HepG2 (cell line): ENCODE data around the gene MON1A. TPM values are rescaled to one million over a fixed set of nuclear protein-coding genes. Genes with fewer than 3 reads are reported as not detected.
A peak's percentile ranks its signal among the peaks of the same experiment; 100 is the strongest.

Experiments used
- CBX2 ChIP-seq, 2 experiments: fragments of 200-600 bp in 1 of 2; sonication (generic); formaldehyde crosslinking in 1 of 2; IDR thresholded peaks; 2 replicates each; pipeline versions ENCODE4 v1.7.0 to v1.8.1; 2018 to 2022; ENCODE audit warnings: low read depth in 2 of 2, low read length in 1 of 2, mild to moderate bottlenecking in 1 of 2, missing genetic modification reagents in 1 of 2
- GABPA ChIP-seq, 2 experiments: IDR thresholded peaks; 2 replicates each; pipeline ENCODE4 v1.6.1; 2011 to 2016; ENCODE audit warnings: low read depth in 2 of 2, low read length in 1 of 2, missing biosample characterization in 1 of 2, missing genetic modification characterization in 1 of 2
- HNRNPLL ChIP-seq: fragments of 200-400 bp; formaldehyde crosslinking; IDR thresholded peaks from 2 replicates; pipeline ENCODE4 v1.6.1; 2017; ENCODE audit warnings: mild to moderate bottlenecking, low read depth, low read length; ENCODE audit not compliant: poor library complexity, severe bottlenecking
- KDM2A ChIP-seq: sonication (generic); formaldehyde crosslinking; IDR thresholded peaks from 2 replicates; pipeline ENCODE4 v1.4.0; 2020; ENCODE audit warnings: low read depth, missing genetic modification reagents, borderline replicate concordance
- MAZ ChIP-seq, 2 experiments: sonication (generic) in 1 of 2; formaldehyde crosslinking in 1 of 2; IDR thresholded peaks; 2 replicates each; pipeline versions ENCODE4 v1.5.0 to v1.6.1; 2012 to 2020; ENCODE audit warnings: low read depth in 2 of 2, mild to moderate bottlenecking in 2 of 2, borderline replicate concordance in 1 of 2, improper control_type of control experiment in 1 of 2, low read length in 1 of 2, missing genetic modification reagents in 1 of 2, moderate library complexity in 1 of 2
- MTF1 ChIP-seq: sonication (generic); formaldehyde crosslinking; IDR thresholded peaks from 2 replicates; pipeline ENCODE4 v1.5.0; 2020; ENCODE audit warnings: missing genetic modification reagents
- SRSF4 ChIP-seq: fragments of 200-400 bp; formaldehyde crosslinking; IDR thresholded peaks from one replicate; pipeline ENCODE4 v1.6.1; 2018; ENCODE audit warnings: mild to moderate bottlenecking, low read depth, low read length, moderate library complexity; ENCODE audit not compliant: poor library complexity, severe bottlenecking
- TP53 ChIP-seq: sonication (generic); formaldehyde crosslinking; conservative IDR thresholded peaks from 2 replicates; pipeline ENCODE4 v1.4.0; 2020; ENCODE audit warnings: missing genetic modification reagents
- ZNF589 ChIP-seq: sonication (generic); formaldehyde crosslinking; conservative IDR thresholded peaks from 2 replicates; pipeline ENCODE4 v1.8.0; 2022; ENCODE audit warnings: mild to moderate bottlenecking, moderate library complexity, missing genetic modification reagents
- ZNF737 ChIP-seq: sonication (generic); formaldehyde crosslinking; IDR thresholded peaks from 2 replicates; pipeline ENCODE4 v1.5.0; 2020; ENCODE audit warnings: missing genetic modification reagents, mild to moderate bottlenecking, borderline replicate concordance
- ZNF800 ChIP-seq: sonication (generic); formaldehyde crosslinking; IDR thresholded peaks from 2 replicates; pipeline ENCODE4 v1.4.0; 2020; ENCODE audit warnings: missing genetic modification reagents
- polyA plus RNA-seq, 8 experiments: library from polyadenylated mRNA; depleted of rRNA in 3 of 8; stranded (reverse) in 7 of 8; unstranded in 1 of 8; fragments of >200 nt; fragmentation: Illumina TruSeq in 4 of 8; extraction: Trizol in 4 of 8; gene quantifications; 2 replicates each; pipeline versions ENCODE4 v1.2.1 to v1.2.3, GENCODE V29; 2011 to 2016; ENCODE audit warnings: low read depth in 4 of 8, missing spikeins in 1 of 8, mixed read lengths in 1 of 8; ENCODE audit not compliant: insufficient read depth in 1 of 8
- total RNA-seq, 5 experiments: library from RNA; depleted of rRNA; stranded (reverse); fragments of >200 nt; fragmentation: Illumina TruSeq; extraction: Trizol; gene quantifications; 2 replicates each; pipeline ENCODE4 v1.2.3, GENCODE V29; 2016; ENCODE audit warnings: low read depth in 1 of 5
- TF ChIP-seq, protein P1 (sequence below): sonication (generic); formaldehyde crosslinking; IDR thresholded peaks from 2 replicates; pipeline ENCODE4 v1.8.0; 2022; ENCODE audit warnings: mild to moderate bottlenecking, missing genetic modification reagents
- TF ChIP-seq, protein P2 (sequence below): IDR thresholded peaks from 2 replicates; pipeline ENCODE4 v1.6.1; 2016; ENCODE audit warnings: missing compliant biosample characterization, missing genetic modification reagents, borderline replicate concordance
- TF ChIP-seq, protein P3 (sequence below): sonication (generic); formaldehyde crosslinking; IDR thresholded peaks from 2 replicates; pipeline ENCODE4 v1.9.0; 2022; ENCODE audit warnings: missing genetic modification reagents, mild to moderate bottlenecking, borderline replicate concordance

MON1A gene
- total and polyA plus RNA-seq, 2 of the 13 experiments (the other 11 are each of a cell fraction or from before 2014, with no cell fraction given), result 4.6 to 9.0 TPM

- TF ChIP-seq TP53 (CRISPR knock-in tag), result no peak
- no peak for TF ChIP-seq SRSF4
- TF ChIP-seq, protein P1, sequence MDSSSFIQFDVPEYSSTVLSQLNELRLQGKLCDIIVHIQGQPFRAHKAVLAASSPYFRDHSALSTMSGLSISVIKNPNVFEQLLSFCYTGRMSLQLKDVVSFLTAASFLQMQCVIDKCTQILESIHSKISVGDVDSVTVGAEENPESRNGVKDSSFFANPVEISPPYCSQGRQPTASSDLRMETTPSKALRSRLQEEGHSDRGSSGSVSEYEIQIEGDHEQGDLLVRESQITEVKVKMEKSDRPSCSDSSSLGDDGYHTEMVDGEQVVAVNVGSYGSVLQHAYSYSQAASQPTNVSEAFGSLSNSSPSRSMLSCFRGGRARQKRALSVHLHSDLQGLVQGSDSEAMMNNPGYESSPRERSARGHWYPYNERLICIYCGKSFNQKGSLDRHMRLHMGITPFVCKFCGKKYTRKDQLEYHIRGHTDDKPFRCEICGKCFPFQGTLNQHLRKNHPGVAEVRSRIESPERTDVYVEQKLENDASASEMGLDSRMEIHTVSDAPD (CRISPR knock-in tag), result no peak
- TF ChIP-seq KDM2A (CRISPR knock-in tag), result no peak
- TF ChIP-seq ZNF589, result no peak
- TF ChIP-seq MAZ (IDR thresholded peaks at IDR 0.05; ENCODE audit: borderline replicate concordance, low read depth, low read length), result no peak
- 0 out of 2 replicates have a peak, but pooled peaks have one; percentile 5 for TF ChIP-seq MAZ (CRISPR knock-in tag; IDR thresholded peaks at IDR 0.05; ENCODE audit: low read depth)
- TF ChIP-seq GABPA (IDR thresholded peaks at IDR 0.05; ENCODE audit: low read depth, low read length), result no peak
- TF ChIP-seq GABPA (CRISPR knock-in tag; IDR thresholded peaks at IDR 0.05; ENCODE audit: low read depth), result no peak
- TF ChIP-seq, protein P2, sequence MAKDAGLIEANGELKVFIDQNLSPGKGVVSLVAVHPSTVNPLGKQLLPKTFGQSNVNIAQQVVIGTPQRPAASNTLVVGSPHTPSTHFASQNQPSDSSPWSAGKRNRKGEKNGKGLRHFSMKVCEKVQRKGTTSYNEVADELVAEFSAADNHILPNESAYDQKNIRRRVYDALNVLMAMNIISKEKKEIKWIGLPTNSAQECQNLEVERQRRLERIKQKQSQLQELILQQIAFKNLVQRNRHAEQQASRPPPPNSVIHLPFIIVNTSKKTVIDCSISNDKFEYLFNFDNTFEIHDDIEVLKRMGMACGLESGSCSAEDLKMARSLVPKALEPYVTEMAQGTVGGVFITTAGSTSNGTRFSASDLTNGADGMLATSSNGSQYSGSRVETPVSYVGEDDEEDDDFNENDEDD, result no peak
- TF ChIP-seq MTF1, result no peak
- no peak for TF ChIP-seq ZNF737 (CRISPR knock-in tag)
- TF ChIP-seq CBX2 (IDR thresholded peaks at IDR 0.05; ENCODE audit: low read depth, low read length), result no peak
- no peak for TF ChIP-seq CBX2 (CRISPR knock-in tag; IDR thresholded peaks at IDR 0.05; ENCODE audit: low read depth)
- TF ChIP-seq, protein P3, sequence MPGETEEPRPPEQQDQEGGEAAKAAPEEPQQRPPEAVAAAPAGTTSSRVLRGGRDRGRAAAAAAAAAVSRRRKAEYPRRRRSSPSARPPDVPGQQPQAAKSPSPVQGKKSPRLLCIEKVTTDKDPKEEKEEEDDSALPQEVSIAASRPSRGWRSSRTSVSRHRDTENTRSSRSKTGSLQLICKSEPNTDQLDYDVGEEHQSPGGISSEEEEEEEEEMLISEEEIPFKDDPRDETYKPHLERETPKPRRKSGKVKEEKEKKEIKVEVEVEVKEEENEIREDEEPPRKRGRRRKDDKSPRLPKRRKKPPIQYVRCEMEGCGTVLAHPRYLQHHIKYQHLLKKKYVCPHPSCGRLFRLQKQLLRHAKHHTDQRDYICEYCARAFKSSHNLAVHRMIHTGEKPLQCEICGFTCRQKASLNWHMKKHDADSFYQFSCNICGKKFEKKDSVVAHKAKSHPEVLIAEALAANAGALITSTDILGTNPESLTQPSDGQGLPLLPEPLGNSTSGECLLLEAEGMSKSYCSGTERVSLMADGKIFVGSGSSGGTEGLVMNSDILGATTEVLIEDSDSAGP (CRISPR knock-in tag), result no peak
- TF ChIP-seq HNRNPLL, result no peak
- 0 out of 2 replicates have a peak, but pooled peaks have one; percentile 19 for TF ChIP-seq ZNF800 (CRISPR knock-in tag)
These were observed 618 bp upstream of the MON1A start (continued) for GRCh38 chr3:49930168-49930690.
